CD14-positive monocyte (primary cell): ENCODE results near the gene STRAP. TPM values are rescaled to one million over a fixed set of nuclear protein-coding genes. Genes with fewer than 3 reads are reported as not detected.

Source experiments
- DNase-seq, 3 donors: peaks; one replicate each; pipeline ENCODE4 v3.0.0-alpha.2; 2011 to 2022
- H2AFZ ChIP-seq: 2 replicates; pipeline ENCODE4 v1.6.0; 2012; ENCODE audit warnings: mild to moderate bottlenecking, low read depth, low read length, inconsistent platforms; ENCODE audit not compliant: insufficient read depth, poor library complexity, severe bottlenecking
- H3K27ac ChIP-seq, 2 donors: 1 replicate in 1 of 2; 2 replicates in 1 of 2; pipeline ENCODE4 v1.5.1; 2012 to 2013; ENCODE audit warnings: low read length in 2 of 2, control low read depth in 1 of 2, inconsistent platforms in 1 of 2, low read depth in 1 of 2, mild to moderate bottlenecking in 1 of 2
- H3K27me3 ChIP-seq, 2 donors: one replicate each; pipeline versions ENCODE4 v1.6.0 to v1.6.1; 2011 to 2013; ENCODE audit warnings: low read length in 2 of 2; ENCODE audit not compliant: control insufficient read depth in 2 of 2, insufficient read depth in 2 of 2
- H3K36me3 ChIP-seq, 2 donors: replicated peaks in 1 of 2; 1 replicate in 1 of 2; 2 replicates in 1 of 2; pipeline versions ENCODE4 v1.5.1 to v1.6.1; 2012 to 2013; ENCODE audit warnings: low read length in 2 of 2, control low read depth in 1 of 2, inconsistent platforms in 1 of 2, mild to moderate bottlenecking in 1 of 2; ENCODE audit not compliant: insufficient read depth in 2 of 2, control insufficient read depth in 1 of 2
- H3K4me1 ChIP-seq, 2 donors: 1 replicate in 1 of 2; 2 replicates in 1 of 2; pipeline versions ENCODE4 v1.5.1 to v1.6.1; 2012 to 2013; ENCODE audit warnings: low read length in 2 of 2, control low read depth in 1 of 2, inconsistent platforms in 1 of 2, mild to moderate bottlenecking in 1 of 2, moderate library complexity in 1 of 2; ENCODE audit not compliant: insufficient read depth in 2 of 2, control insufficient read depth in 1 of 2
- H3K4me2 ChIP-seq: replicated peaks from 2 replicates; pipeline ENCODE3; 2012; ENCODE audit warnings: low read length, moderate library complexity, mild to moderate bottlenecking; ENCODE audit not compliant: poor library complexity, severe bottlenecking; ENCODE audit errors: extremely low read depth
- H3K4me3 ChIP-seq, 3 experiments: fragments of 200-600 bp in 1 of 3; sonication (generic) in 1 of 3; replicated peaks in 1 of 3; 1 replicate in 2 of 3; 2 replicates in 1 of 3; pipeline ENCODE4 v1.5.1; 2011 to 2013; ENCODE audit warnings: low read length in 3 of 3, mild to moderate bottlenecking in 3 of 3, control low read depth in 2 of 3, low read depth in 2 of 3, inconsistent platforms in 1 of 3, moderate library complexity in 1 of 3
- H3K79me2 ChIP-seq: 2 replicates; pipeline ENCODE4 v1.6.0; 2012; ENCODE audit warnings: mild to moderate bottlenecking, control low read depth, inconsistent platforms, low read length, moderate library complexity; ENCODE audit not compliant: insufficient read depth
- H3K9ac ChIP-seq: 2 replicates; pipeline ENCODE4 v1.6.0; 2017; ENCODE audit warnings: low read length, mild to moderate bottlenecking; ENCODE audit not compliant: insufficient read depth, poor library complexity, severe bottlenecking
- H3K9me3 ChIP-seq, 2 donors: replicated peaks in 1 of 2; 1 replicate in 1 of 2; 2 replicates in 1 of 2; pipeline versions ENCODE4 v1.5.1 to v1.6.1; 2012 to 2013; ENCODE audit warnings: low read length in 2 of 2, control low read depth in 1 of 2; ENCODE audit not compliant: control insufficient read depth in 1 of 2, insufficient read depth in 1 of 2
- H4K20me1 ChIP-seq: 2 replicates; pipeline ENCODE4 v1.6.0; 2012; ENCODE audit warnings: mild to moderate bottlenecking, low read length, control low read depth, moderate library complexity; ENCODE audit not compliant: insufficient read depth
- H3K27ac Mint-ChIP-seq, 7 donors: one replicate each; pipeline ENCODE4 v1.8.0; 2020; ENCODE audit warnings: mild to moderate bottlenecking in 7 of 7, mixed read lengths in 7 of 7, moderate library complexity in 6 of 7, inconsistent platforms in 2 of 7
- H3K27me3 Mint-ChIP-seq, 3 donors: one replicate each; pipeline ENCODE4 v1.8.0; 2021 to 2022; ENCODE audit warnings: low read depth in 3 of 3, mild to moderate bottlenecking in 3 of 3, mixed read lengths in 3 of 3, moderate library complexity in 3 of 3, inconsistent platforms in 1 of 3
- H3K36me3 Mint-ChIP-seq, 2 donors: one replicate each; pipeline ENCODE4 v1.8.0; 2020; ENCODE audit warnings: mixed read lengths in 2 of 2, inconsistent platforms in 1 of 2, mild to moderate bottlenecking in 1 of 2
- H3K4me1 Mint-ChIP-seq: one replicate; pipeline ENCODE4 v1.8.0; 2020; ENCODE audit warnings: mild to moderate bottlenecking, mixed read lengths
- H3K4me3 Mint-ChIP-seq, 2 donors: one replicate each; pipeline ENCODE4 v1.8.0; 2020; ENCODE audit warnings: mild to moderate bottlenecking in 2 of 2, mixed read lengths in 2 of 2, moderate library complexity in 1 of 2
- H3K9me3 Mint-ChIP-seq, 7 donors: one replicate each; pipeline ENCODE4 v1.8.0; 2020 to 2022; ENCODE audit warnings: mixed read lengths in 7 of 7, mild to moderate bottlenecking in 6 of 7, moderate library complexity in 6 of 7, inconsistent platforms in 2 of 7
- WGBS: methylation state at CpG from one replicate; pipeline ENCODE4 v1.1.5; 2013; ENCODE audit warnings: missing lambda C conversion rate; ENCODE audit not compliant: insufficient coverage; 5-methylcytosine and 5-hydroxymethylcytosine counted together
- intact Hi-C, 2 donors: fragments of 100-400 bp; cut with micrococcal nuclease; formaldehyde crosslinking; loops; one replicate each; pipeline versions ENCODE4 v1.15.0 to v1.15.1; 2023
- polyA plus RNA-seq, 3 donors: library from polyadenylated mRNA; depleted of rRNA in 1 of 3; unstranded in 2 of 3; stranded (reverse) in 1 of 3; fragments of 300-500 nt in 2 of 3; fragments of >200 nt in 1 of 3; fragmentation: Illumina TruSeq in 2 of 3; gene quantifications; 1 replicate in 2 of 3; 2 replicates in 1 of 3; pipeline ENCODE4 v1.2.3, GENCODE V29; 2012 to 2021
- TF ChIP-seq, protein P1 (sequence below): fragments of 200-600 bp; IDR thresholded peaks from one replicate; pipeline ENCODE4 v1.8.0; 2022; ENCODE audit warnings: antibody characterized with exemption, mild to moderate bottlenecking

The STRAP gene
- polyA plus RNA-seq, 3 donors = 53.7 to 111 (median 98.2) TPM

- Histone ChIP-seq H3K27ac (no peak overlapping the region), H2AFZ (no peak overlapping the region), H3K4me3 (no peak overlapping the region), H3K9ac (no peak overlapping the region), H3K36me3 (no peaks in the 10 kb centered on the region), H3K4me1 (no peaks in the 10 kb centered on the region), H3K4me2 (no peak overlapping the region), H4K20me1 (peaks cover 12% of the 10 kb centered on the region), H3K27me3 (no peaks in the 10 kb centered on the region), H3K79me2 (peaks cover 26% of the 10 kb centered on the region), H3K9me3 (peaks cover 0 to 2% of the 10 kb centered on the region in 2 donors)
- TF ChIP-seq, protein P1, sequence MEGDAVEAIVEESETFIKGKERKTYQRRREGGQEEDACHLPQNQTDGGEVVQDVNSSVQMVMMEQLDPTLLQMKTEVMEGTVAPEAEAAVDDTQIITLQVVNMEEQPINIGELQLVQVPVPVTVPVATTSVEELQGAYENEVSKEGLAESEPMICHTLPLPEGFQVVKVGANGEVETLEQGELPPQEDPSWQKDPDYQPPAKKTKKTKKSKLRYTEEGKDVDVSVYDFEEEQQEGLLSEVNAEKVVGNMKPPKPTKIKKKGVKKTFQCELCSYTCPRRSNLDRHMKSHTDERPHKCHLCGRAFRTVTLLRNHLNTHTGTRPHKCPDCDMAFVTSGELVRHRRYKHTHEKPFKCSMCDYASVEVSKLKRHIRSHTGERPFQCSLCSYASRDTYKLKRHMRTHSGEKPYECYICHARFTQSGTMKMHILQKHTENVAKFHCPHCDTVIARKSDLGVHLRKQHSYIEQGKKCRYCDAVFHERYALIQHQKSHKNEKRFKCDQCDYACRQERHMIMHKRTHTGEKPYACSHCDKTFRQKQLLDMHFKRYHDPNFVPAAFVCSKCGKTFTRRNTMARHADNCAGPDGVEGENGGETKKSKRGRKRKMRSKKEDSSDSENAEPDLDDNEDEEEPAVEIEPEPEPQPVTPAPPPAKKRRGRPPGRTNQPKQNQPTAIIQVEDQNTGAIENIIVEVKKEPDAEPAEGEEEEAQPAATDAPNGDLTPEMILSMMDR = no peak
- Mint-ChIP-seq H3K36me3 (peaks cover 7 to 8% of the 10 kb centered on the region in 2 donors), H3K4me1 (peaks cover 12% of the 10 kb centered on the region), H3K27ac (peak overlapping the region in 1 of 7 donors; percentile 57), H3K4me3 (no peak overlapping the region), H3K27me3 (peaks cover 0 to 1% (median 0%) of the 10 kb centered on the region in 3 donors), H3K9me3 (peaks cover 0 to 6% (median 2%) of the 10 kb centered on the region in 7 donors)
- no CpG with 5 or more reads among the region's 3 CpGs for WGBS
- intact Hi-C loops = no loop called here
- DNase-seq = no peak
Measured at GRCh38 chr12:15932971-15933370, 50.8 kb downstream of the STRAP start.

GRCh38 chr12:15933751-15934150, 51.6 kb downstream of the STRAP start:
- H3K4me3 Mint-ChIP-seq = no peak overlapping the region
- peaks cover 0 to 1% (median 0%) of the 10 kb centered on the region in 3 donors for H3K27me3 Mint-ChIP-seq
- Histone ChIP-seq H3K4me1 (no peaks in the 10 kb centered on the region), H2AFZ (no peak overlapping the region), H3K9ac (no peak overlapping the region), H3K27me3 (no peaks in the 10 kb centered on the region), H3K79me2 (peaks cover 26% of the 10 kb centered on the region), H3K4me3 (no peak overlapping the region), H3K4me2 (no peak overlapping the region), H3K9me3 (peaks cover 0 to 2% of the 10 kb centered on the region in 2 donors), H3K27ac (no peak overlapping the region), H4K20me1 (peaks cover 6% of the 10 kb centered on the region), H3K36me3 (no peaks in the 10 kb centered on the region)
- no peak overlapping the region for H3K27ac Mint-ChIP-seq
- TF ChIP-seq, protein P1 = no peak
- peaks cover 12% of the 10 kb centered on the region for H3K4me1 Mint-ChIP-seq
- peaks cover 6% of the 10 kb centered on the region in 2 donors for H3K36me3 Mint-ChIP-seq
- no peak for DNase-seq
- peaks cover 0 to 6% (median 2%) of the 10 kb centered on the region in 7 donors for H3K9me3 Mint-ChIP-seq
- WGBS = 100% methylated on average over 1 of the region's 3 CpGs
- intact Hi-C loops = no loop called here
